HG03460 (cell line): ENCODE results near the gene D2HGDH.
"Not testable (repeated sequence)": the region's sequence is repeated elsewhere in the genome, so short reads cannot be mapped to it uniquely, and the experiment has no call there.

ENCODE experiments used
- ATAC-seq: cut with Tn5 transposase; IDR thresholded peaks from one replicate; pipeline ENCODE4 v1.9.1; 2021; ENCODE audit not compliant: unreplicated experiment

Gene D2HGDH

DNA sequence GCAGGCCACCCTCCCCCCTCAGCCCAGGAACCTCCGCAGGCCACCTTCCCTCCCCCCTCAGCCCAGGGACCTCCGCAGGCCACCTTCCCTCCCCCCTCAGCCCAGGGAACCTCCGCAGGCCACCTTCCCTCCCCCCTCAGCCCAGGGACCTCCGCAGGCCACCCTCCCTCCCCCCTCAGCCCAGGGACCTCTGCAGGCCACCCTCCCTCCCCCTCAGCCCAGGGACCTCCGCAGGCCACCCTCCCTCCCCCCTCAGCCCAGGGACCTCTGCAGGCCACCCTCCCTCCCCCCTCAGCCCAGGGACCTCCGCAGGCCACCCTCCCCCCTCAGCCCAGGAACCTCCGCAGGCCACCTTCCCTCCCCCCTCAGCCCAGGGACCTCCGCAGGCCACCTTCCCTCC lies 71.8 kb downstream of the D2HGDH start:
- ATAC-seq = not testable (repeated sequence)

DNA sequence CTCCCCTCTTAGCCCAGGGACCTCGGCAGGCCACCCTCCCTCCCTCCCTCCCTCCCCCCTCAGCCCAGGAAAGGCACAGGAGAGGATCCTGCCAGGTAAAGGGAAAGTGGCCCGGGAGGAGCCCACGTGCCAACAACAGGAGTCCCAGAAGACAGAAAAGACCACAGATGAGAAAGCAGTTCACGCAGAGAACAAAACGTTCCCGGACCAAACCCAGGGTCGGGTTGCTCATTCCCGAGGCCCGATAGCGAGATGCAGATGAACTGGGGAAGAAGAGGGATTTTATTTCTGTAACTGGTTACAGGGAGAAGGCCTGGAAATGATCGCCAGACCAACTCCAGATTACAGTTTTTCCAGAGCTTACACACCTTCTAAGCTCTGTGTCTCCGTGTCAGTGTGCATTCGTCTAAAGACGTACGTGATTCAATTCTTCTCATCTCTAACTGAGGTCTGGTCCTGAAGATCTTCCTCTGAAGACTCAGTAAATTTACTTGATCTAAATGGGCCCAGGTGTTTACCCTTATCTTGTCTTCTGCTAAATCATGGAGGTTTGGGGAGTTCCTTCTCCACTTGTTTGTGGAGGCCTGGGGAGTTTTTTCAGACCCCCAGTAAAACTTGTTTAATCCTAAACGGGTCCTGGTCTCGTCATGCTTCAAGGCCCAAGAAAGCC lies 73.8 kb downstream of the D2HGDH start:
- ATAC-seq = no peak

DNA sequence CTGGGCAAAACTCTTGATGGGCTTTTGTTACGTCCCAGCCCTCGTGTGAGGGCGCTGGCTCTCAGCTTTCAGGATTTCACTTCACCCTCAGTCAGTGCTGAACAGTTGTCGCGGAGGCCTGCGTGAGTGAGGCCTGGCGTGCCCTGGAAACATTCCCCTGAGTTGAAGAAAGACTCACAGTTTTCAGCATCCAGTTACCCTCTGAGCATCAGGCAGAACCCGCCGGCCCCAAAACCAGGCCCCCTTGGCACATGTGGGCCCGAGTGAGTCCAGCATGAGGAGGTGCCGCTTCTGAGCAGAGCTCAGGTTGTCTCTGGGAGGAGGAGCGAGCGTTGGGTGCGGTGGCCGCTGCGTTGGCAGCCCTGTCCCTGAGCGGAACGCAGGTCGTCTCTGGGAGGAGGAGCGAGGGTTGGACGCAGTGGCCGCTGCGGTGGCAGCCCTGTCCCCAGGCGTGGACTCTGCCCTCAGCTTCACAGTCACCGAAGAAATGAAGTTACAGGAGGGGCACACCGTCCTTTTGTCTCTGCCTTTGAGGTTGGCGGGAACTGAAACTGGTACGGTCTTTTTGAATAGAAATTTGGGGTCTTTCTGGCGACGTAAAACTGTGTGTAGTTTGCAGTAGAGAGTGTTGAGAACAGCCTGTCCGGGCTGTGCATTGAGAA lies 74.4 kb downstream of the D2HGDH start, which contains the start of gene NEU4:
TSS of gene NEU4 (plus strand) at position 473 of the 662 bp plus-strand sequence. CDS start 5,292 bp downstream, outside the sequence.
- no peak for ATAC-seq

DNA sequence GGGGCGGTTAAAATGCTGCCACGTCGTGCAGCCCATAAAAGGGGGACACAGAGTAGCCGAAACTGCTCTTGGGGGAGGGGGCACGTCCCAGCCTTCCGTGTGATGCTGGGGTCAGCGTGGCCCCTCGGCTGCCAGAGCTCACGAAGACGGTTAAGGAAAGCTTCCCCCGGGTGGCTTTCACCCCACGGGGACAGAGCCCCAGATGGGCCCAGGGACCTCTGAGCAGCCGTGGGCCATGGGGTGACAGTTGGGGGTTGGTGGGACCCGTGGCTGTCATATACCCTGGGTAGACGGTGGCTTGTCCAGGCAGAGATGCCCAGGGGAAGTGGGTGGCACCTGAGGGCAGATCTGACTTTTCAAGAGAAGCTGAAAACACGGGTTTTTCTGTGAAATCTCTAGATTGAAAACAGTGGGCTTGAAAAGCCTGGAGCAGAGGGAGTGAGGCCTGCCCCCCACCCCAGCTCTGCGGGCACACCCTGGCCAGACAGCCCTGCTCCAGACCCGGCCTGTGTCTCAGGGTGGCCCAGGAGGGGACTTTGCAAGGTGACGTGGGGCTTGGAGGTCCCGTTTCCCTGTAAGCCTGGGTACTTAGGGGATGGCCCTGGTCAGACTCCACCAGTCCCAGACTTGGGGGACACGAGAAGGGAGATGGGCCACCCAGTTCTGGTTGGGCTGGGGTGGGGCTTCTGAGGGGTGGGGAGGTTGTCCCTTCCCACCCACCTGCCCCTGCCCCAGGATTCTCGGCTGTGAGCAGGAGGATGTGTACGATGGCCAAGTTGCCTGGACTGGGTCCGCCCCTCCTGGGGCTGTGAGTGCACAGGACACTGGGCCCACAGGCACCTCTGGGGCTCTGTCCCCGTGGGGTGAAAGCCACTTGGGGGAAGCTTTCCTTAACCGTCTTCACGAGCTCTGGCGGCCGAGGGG lies 75.2 kb downstream of the D2HGDH start:
- ATAC-seq = no peak

DNA sequence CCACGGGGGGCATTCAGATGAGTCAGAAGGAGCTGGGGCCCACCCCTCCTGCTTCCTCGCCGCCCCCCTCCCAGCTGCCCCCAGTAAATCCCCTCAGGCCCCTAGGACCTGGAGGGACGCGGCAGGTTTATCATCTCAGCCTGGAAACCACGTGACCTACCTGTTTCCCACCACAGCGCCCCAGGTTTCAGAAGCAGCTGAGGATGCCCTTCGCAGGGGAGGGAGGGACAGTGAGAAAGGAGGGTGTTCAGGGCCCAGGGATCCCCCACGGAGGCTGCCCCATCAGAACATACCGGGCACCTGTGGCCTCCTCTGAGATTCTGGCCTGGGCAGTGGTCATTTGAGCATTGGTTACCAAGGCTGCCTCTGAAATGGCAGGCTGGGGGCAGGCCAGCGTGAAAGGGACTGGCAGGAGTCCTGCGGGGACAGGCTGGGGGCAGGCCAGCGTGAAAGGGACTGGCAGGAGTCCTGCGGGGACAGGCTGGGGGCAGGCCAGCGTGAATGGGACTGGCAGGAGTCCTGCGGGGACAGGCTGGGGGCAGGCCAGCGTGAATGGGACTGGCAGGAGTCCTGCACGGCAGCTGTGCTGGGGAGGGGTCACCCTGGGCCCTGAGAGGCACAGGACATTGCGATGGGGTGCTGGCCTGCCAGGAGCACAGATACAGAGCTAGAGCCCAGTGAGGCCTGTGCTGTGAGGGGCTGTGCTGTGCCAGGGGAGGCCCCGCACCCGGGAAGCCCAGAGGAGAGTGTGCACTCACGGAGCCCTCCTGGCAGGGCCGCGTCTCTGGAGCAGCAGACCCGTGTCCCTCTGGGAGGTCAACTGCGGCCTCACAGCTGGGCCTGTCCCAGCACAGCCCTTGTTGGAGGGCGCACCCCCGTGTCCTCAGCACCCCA lies 76.1 kb downstream of the D2HGDH start:
- ATAC-seq = no peak

DNA sequence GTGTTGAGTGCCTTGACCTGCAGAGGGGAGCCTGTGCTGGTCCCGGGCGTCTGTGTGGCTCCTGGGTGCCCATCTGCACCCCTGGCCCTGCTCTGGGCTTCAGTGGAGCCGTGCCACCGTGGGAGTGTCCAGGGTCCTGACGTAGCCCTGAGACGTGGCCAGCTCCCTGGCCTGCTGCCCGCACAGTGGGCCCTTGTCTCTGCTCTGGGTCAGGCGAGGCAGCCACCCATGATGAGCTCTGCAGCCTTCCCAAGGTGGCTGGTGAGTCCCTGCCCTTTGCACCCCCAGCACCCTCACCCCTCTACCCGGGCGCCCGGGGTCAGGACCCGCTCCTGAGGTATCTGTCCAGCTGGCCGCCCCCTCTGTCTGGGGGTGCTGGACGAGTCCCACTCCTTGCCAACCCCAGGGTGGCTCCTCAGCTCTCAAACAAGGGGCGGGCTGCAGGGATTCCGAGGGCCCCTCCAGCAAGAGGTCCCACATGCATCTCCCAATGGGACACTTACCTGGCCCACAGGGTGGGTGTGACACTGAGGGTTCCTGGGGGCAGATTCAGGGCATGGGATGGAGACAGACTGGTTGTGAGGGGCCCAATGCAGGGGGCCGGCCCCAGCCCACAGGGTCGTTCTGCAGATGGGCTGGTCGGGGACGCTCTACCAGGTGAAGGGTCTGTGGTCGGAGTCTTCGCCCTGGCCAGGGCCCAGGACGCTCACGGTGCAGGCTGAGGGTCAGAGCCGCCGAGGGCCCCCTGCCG lies 76.9 kb downstream of the D2HGDH start:
- ATAC-seq = no peak

DNA sequence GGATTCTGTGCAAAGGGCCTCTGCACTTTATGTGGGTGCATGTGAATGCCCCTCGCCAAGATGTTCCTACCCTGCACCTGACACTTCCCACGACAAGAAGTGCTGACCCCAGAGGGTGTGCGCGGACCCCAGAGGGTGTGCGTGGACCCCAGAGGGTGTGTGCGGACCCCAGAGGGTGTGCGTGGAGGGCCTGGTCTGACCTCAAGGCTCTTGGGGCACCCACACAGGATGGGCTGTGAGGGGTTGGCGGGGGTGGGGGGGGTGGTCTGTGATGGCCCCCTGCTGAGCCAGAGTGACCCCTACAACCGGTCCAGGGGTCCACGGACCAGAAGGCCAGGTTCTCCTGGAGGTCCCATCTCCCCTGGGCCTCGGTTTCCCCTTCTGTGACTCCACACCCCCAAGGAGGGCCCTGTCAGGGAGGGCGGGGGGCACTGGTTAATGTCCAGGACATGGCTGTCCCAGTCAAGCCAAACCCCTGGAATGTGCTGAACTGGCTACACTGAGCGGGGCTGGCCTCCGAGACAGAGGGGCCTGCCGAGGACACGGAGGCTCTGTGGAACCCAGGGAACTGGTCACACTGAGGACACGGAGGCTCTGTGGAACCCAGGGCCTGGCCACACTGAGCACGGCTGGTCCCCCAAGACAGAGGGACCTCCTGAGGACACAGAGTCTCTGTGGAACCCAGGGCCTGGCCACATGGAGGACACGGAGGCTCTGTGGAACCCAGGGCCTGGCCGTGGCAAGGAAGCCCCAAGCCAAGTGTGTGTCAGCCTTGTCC lies 77.7 kb downstream of the D2HGDH start:
- ATAC-seq = no peak

DNA sequence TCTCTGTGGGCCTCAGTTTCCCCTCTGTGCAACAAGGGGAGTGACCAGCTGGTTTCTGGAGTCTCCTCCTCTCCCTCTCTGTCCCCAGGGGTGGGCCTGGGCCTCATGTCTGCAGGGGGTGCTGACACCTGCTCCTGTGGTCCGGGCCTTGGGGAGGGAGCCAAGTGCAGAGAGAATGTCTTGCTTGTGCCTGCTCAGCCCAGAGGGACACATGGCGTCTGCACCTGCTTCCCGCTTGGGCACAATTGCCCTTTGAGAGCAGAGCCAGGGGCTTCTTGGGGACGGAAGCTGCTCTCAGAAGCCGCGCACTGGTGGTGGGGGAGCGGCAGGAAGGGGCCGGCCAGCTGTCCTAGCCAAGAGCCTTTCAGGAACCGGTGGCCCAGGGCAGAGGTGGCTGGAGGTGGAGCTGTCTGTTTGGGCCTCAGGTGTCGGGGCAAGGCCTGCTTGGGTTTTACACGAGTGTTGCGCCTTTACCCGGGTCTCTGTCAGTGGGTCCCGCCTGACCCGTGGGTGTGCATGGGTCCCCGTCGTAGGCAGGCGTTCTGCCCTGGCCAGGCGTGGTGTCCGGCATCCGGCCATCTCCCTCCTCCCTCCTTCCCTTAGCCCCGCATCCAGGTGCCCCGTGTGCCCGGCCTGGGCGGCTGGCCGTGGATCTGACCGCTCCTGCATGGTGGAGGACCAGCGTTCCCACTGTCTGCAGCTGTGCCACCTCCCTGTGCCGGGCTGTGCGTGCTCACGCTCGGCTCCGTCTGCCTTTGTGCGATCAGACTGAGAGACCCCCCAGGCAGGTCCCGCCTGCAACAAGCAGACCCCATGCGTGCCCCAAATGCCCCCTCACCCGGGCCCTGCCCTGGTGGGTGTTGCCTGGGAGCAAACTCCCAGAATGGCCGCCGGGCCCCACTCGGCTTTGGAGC lies 78.6 kb downstream of the D2HGDH start:
- no peak for ATAC-seq

DNA sequence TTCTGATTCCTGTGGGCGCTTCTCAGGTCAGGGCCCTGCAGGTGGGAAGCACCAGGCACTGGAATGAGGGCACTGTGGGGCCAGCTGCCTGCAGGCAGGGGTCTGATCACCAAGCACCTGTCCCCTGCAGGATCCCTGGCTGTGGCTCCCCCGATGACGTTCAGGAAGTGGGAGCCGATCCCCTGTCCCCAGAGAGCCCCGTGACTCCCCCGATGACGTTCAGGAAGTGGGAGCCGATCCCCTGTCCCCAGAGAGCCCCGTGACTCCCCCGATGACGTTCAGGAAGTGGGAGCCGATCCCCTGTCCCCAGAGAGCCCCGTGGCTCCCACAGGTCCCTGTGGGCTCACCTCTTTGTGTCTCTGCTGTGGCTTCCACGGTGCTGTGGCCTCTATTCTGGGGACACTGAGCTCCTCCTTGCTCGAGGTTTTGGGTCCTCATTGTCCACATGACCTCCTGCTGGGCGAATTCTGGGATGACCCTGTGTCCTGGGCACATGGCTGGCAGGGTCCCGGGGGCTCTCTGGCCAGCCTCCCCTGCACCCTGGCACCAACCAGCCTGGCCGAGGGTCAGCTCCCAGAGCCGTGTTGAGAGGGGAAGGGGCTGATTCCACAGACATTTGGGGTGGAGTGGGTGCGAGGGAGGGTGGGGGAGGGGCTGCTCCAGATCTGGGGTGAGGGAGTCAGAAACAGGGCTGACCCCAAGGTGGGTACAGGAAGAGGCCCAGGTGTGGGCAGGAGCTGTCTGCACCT lies 79.4 kb downstream of the D2HGDH start:
- ATAC-seq = no peak

DNA sequence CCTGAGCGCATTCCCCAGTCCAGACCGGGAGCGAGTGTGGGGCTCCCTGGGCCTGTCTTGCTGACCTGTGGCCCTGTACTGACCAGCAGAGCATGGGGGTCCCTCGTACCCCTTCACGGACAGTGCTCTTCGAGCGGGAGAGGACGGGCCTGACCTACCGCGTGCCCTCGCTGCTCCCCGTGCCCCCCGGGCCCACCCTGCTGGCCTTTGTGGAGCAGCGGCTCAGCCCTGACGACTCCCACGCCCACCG lies 79.9 kb downstream of the D2HGDH start:
- no peak for ATAC-seq

DNA sequence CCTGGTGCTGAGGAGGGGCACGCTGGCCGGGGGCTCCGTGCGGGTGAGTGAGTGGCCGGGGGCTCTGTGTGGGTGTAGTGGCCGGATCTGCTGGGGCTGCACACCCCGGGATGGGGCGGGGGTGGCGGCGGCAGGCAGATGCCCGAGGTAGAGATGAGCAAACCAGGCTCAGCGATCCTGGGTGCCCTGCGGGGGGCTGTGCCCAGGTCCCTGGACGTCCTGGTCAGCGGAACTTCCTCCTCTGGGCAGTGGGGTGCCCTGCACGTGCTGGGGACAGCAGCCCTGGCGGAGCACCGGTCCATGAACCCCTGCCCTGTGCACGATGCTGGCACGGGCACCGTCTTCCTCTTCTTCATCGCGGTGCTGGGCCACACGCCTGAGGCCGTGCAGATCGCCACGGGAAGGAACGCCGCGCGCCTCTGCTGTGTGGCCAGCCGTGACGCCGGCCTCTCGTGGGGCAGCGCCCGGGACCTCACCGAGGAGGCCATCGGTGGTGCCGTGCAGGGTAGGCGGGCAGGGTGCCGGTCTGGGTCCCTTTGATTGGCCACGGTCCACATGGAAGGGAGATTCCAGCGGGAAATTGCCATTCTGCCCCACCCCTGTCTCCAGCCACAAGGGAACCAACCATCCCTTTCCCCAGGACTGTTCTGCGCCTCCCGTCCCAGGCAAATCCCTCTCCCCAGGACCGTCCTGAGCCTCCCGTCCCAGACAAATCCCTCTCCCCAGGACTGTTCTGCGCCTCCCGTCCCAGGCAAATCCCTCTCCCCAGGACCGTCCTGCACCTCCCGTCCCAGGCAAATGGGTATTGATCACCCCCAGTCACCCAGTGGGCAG lies 80.4 kb downstream of the D2HGDH start:
- ATAC-seq = no peak

DNA sequence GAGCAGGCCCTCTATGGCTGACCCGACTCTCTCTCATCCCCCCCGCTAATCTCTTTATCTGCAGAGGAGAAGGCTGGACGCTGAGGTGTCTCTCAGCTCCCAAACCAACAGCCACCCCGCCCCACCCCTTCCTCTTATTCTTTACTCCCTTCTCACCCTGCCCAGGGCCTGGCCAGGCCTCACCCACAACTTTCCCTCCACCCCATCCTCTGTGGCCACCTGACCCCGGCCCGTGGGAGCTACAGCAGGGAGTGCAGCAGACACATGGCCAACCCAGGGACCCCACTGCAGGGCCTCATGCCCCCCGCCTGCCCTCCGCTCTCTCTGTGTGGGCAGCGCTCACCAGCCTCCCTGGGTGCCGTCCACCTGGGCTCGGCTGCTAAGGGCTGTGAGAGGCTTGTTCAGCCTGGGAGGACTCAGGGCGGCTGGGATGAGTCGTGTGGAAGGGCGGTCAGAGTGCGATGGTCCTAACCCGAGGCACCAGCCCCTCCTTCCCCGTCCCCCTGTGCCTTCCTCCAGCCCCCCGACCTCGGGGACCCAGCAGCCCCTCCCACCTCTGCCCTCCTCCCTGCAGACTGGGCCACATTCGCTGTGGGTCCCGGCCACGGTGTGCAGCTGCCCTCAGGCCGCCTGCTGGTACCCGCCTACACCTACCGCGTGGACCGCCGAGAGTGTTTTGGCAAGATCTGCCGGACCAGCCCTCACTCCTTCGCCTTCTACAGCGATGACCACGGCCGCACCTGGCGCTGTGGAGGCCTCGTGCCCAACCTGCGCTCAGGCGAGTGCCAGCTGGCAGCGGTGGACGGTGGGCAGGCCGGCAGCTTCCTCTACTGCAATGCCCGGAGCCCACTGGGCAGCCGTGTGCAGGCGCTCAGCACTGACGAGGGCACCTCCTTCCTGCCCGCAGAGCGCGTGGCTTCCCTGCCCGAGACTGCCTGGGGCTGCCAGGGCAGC lies 81.3 kb downstream of the D2HGDH start:
- no peak for ATAC-seq

DNA sequence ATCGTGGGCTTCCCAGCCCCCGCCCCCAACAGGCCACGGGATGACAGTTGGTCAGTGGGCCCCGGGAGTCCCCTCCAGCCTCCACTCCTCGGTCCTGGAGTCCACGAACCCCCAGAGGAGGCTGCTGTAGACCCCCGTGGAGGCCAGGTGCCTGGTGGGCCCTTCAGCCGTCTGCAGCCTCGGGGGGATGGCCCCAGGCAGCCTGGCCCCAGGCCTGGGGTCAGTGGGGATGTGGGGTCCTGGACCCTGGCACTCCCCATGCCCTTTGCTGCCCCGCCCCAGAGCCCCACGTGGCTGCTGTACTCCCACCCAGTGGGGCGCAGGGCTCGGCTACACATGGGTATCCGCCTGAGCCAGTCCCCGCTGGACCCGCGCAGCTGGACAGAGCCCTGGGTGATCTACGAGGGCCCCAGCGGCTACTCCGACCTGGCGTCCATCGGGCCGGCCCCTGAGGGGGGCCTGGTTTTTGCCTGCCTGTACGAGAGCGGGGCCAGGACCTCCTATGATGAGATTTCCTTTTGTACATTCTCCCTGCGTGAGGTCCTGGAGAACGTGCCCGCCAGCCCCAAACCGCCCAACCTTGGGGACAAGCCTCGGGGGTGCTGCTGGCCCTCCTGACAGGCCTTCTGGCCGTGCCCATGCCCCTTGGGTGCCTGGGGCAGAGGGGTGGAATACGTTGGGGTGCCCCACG lies 82.1 kb downstream of the D2HGDH start:
- no peak for ATAC-seq

DNA sequence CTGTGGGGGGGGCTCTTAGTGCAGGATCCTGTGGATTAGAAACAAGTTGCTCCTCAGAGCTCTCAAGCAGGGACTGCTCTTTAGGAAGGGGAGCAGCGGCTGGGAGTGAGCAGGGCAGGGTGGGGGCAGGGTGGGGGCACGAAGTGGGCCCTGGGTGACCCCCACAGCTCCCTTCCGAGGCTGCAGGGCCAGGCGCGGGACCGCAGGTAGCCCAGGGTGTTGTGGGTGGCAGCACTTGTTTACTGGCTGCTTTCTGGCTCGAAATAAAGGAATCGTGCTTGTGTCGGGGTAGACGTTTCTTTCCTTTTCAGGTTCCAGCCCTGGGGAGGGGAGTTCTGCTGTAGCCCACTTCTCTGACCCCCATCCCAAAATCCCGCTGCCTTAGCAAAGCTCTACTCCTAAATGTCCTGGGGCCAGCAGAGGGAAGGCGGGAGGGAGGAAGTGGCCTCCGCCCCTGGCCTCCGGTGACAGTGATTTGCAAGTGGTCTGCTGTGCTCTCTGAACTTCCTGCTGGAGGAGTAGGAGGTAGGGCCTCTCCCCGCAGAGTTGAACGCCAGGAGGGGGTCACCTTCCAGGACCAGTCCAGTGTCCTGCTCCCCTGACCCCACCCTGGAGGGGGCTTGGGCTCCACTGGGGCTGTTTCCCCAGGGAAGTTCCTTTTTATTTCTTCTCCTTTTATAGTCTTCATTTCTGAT lies 82.8 kb downstream of the D2HGDH start:
- no peak for ATAC-seq

DNA sequence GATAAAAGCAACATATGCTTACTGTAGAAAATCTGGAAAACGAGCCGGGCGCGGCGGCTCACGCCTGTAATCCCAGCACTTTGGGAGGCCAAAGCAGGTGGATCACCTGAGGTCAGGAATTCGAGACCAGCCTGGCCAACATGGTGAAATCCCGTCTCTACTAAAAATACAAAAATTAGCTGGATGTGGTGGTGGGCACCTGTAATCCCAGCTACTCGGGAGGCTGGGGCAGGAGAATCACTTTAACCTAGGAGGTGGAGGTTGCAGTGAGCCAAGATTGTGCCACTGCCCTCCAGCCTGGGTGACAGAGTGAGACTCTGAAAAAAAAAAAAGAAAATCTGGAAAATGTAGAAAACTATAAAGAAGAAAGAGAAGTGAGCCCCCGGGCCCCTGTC lies 83.4 kb downstream of the D2HGDH start:
- not testable (repeated sequence) for ATAC-seq
